Cardiac muscle cell (in vitro differentiated cells and primary cell): ENCODE results near the gene GTF3C5. TPM values are rescaled to one million over a fixed set of nuclear protein-coding genes. Genes with fewer than 3 reads are reported as not detected.

Experiments used
- DNase-seq, 2 donors: peaks; one replicate each; pipeline versions ENCODE4 v3.0.0 to v3.0.0-alpha.2; 2010 to 2017; ENCODE audit warnings: low read depth in 1 of 2, low spot score in 1 of 2
- H3K27ac ChIP-seq: fragments of 200-600 bp; sonication (generic); 2 replicates; pipeline ENCODE4 v1.5.1; 2016
- H3K27me3 ChIP-seq: fragments of 200-600 bp; sonication (generic); 2 replicates; pipeline ENCODE4 v1.6.0; 2016; ENCODE audit warnings: control low read depth
- H3K36me3 ChIP-seq: fragments of 200-600 bp; sonication (generic); 2 replicates; pipeline ENCODE4 v1.5.1; 2016; ENCODE audit warnings: control low read depth
- H3K4me1 ChIP-seq: fragments of 200-600 bp; sonication (generic); 2 replicates; pipeline ENCODE4 v1.8.1; 2017; ENCODE audit warnings: low read depth, mild to moderate bottlenecking, mixed run types
- H3K4me3 ChIP-seq: fragments of 200-600 bp; sonication (generic); 2 replicates; pipeline ENCODE4 v1.5.1; 2016; ENCODE audit warnings: mild to moderate bottlenecking
- H3K9me3 ChIP-seq: fragments of 200-600 bp; sonication (generic); 2 replicates; pipeline ENCODE4 v1.5.1; 2017; ENCODE audit warnings: low read depth, mild to moderate bottlenecking, control low read depth
- CTCF ChIP-seq: IDR thresholded peaks from 2 replicates; pipeline ENCODE4 v1.5.1; 2012; ENCODE audit warnings: low read depth, mild to moderate bottlenecking, low read length
- polyA plus RNA-seq: library from polyadenylated mRNA; unstranded; fragments of >200 nt; fragmentation: Nextera tagmentation; extraction: Ambion mirVana; gene quantifications from 2 replicates; pipeline ENCODE4 v1.2.1, GENCODE V29; 2016
- total RNA-seq: library from RNA; depleted of rRNA; stranded (reverse); fragments of >200 nt; gene quantifications from 2 replicates; pipeline ENCODE4 v1.2.3, GENCODE V29; 2016

GTF3C5 gene, protein sequence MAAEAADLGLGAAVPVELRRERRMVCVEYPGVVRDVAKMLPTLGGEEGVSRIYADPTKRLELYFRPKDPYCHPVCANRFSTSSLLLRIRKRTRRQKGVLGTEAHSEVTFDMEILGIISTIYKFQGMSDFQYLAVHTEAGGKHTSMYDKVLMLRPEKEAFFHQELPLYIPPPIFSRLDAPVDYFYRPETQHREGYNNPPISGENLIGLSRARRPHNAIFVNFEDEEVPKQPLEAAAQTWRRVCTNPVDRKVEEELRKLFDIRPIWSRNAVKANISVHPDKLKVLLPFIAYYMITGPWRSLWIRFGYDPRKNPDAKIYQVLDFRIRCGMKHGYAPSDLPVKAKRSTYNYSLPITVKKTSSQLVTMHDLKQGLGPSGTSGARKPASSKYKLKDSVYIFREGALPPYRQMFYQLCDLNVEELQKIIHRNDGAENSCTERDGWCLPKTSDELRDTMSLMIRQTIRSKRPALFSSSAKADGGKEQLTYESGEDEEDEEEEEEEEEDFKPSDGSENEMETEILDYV
- total RNA-seq (83.5 and 99.5 TPM in 2 replicates), polyA plus RNA-seq (81.5 and 84.0 TPM in 2 replicates)

DNA sequence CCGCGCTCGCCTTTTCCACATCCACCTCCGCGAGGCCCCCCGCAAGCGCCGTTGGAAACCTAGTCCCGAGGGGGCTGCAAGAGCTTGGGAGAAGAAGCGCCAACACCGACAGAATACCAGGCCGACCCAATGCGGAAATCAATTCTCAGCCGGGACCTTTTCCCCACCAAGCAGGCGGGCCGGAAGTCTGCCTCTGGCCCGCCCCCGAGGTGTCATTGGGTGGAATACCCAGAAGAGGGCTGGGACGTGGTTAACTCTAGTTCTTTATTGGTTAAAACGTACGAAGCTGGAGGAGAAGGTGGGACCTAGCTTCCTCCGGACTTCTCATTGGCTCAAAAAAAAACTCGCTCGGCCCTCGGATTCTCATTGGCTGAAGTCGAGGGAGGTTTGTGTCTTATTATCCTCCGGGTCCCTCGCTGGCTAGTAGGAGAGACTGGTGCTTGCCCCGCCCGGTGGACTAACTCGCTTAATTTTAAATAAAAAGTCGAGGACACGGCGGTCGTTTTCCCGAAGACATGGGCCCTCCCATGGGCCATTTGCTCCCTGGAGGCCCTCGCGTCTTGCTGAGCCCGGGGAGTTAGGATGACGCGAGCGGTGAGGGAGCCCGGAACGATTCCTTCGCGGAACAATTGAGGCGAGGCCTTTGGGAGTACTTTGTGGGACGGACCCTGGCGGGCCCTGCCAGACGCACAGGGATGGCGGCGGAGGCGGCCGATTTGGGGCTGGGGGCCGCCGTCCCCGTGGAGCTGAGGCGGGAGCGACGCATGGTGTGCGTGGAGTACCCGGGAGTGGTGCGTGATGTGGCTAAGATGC lies at the start of gene GTF3C5:
GTF3C5 (plus strand) TSS at position 681 of the 813 bp plus-strand sequence; CDS start at position 696, 15 bp downstream.
- TF ChIP-seq CTCF, result no peak

GRCh38 chr9:132982458-132982857 lies 48.3 kb upstream of the GTF3C5 start:
- H3K9me3 ChIP-seq, result no peaks in the 10 kb centered on the region
- DNase-seq, result no peak
- no peaks in the 10 kb centered on the region for H3K36me3 ChIP-seq
- no peak for TF ChIP-seq CTCF
- no peak overlapping the region for H3K4me3 ChIP-seq
- H3K27ac ChIP-seq, result no peak overlapping the region
- peaks cover 5% of the 10 kb centered on the region for H3K4me1 ChIP-seq
- H3K27me3 ChIP-seq, result peaks cover 38% of the 10 kb centered on the region

More for the DNA sequence above, at the start of gene GTF3C5:
- Histone ChIP-seq H3K9me3 (no peaks in the 10 kb centered on the region), H3K4me3 (peak within 1 kb of the TSS; percentile 63), H3K27me3 (no peaks in the 10 kb centered on the region), H3K36me3 (no peaks in the 10 kb centered on the region), H3K4me1 (peaks cover 7% of the 10 kb centered on the region), H3K27ac (peak within 1 kb of the TSS; percentile 88)
- peak; percentile 98 to 99 for DNase-seq

DNA sequence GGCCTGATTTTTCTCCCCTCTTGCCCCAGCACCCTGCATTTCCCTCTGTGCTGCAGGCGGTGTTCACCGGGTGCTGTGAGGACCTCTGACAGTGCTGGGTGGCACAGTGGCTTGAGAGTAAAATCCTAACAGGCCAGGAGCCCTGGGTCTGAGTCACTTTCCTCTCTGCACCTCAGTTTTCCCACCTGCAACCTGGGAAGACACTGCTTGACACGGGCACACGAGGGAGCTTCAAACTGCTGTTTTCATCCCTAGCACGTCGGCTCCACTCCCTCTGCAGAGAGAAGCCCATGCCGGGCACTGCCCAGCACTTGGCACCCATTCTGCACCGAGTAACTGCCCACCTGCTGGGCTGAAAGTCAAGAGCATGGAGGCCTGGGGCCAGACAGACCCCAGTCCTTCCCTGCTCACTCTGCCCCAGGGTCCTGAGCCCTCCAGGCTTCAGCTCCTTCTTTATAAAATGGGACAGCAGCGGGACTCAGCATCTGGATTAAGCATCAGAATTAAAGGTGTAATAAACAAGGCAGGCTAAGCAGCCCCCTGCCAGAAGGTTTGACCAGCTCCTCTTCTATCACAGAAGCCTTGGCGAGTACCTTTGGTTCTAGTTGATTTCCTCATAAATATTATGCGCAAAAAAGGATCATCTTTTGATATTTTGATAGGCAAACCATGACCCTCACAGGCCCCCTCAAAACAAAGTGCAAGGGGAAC lies 47.2 kb upstream of the GTF3C5 start:
- no peak for DNase-seq
- H3K27me3 ChIP-seq, result peaks cover 27% of the 10 kb centered on the region

DNA sequence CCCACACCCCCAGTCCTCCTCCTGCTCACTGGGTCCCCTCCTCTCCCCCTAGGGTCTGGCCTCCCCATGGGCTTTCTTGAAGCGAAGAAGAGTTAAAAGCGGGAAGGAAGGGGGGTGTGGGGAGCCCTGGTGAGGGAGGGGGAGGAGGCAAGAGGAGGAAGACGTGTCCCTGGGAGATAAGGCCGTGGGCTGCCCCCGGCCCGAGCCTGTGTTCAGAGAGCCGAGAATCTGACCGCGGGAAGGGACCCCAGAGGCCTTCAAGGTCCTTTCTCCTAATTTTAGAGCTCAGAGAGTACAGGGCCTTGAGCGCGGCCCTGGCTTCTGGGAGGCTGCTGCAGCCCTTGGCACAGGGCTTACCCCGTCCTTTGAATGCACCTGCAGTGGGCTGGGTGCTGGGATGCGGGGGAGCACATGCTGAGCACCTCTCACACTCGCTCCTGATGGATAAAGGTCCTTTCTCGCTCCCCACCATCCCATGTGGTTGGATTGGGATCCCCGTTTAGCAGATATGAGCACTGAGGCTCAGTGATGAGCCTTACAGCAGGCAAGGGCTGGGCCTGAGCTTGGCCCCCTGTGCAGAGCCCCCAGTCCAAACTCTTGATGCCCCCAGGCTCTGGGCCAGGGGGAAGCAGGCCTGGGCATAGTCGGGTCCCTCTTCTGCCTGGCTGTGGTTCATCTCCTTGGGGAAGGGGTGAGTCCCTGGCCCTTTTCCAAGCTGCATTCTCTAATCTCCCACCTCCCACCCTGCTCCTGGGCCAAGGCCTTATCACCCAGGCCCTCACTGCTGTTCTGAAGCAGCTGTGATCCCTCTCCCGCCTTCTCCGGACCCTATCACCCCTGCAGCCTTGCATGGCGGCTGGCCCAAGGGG lies 46.4 kb upstream of the GTF3C5 start:
- H3K4me1 ChIP-seq, result peaks cover 5% of the 10 kb centered on the region
- no peaks in the 10 kb centered on the region for H3K36me3 ChIP-seq
- peaks cover 19% of the 10 kb centered on the region for H3K27me3 ChIP-seq
- H3K4me3 ChIP-seq, result no peak overlapping the region
- H3K27ac ChIP-seq, result no peak overlapping the region
- H3K9me3 ChIP-seq, result no peaks in the 10 kb centered on the region
- no peak for TF ChIP-seq CTCF
- DNase-seq, result no peak

More for the DNA sequence above, 47.2 kb upstream of the GTF3C5 start:
- no peak overlapping the region for H3K4me3 ChIP-seq
- no peak overlapping the region for H3K27ac ChIP-seq
- peaks cover 5% of the 10 kb centered on the region for H3K4me1 ChIP-seq
- H3K36me3 ChIP-seq, result no peaks in the 10 kb centered on the region
- TF ChIP-seq CTCF, result no peak
- no peaks in the 10 kb centered on the region for H3K9me3 ChIP-seq

DNA sequence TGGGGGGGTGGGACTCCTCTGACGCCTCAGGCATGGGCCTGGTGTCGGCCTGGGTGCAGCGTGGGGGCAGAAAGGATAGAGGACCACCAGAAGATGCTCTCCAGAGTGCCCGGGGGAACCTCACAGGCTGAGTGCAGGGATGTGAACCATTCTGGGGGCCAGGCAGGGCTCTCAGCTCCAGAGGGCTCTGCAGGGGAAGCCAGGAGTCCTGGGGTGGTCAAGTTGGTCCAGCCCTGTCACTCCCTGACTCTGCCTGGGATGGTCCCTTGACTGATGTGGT lies 45.8 kb upstream of the GTF3C5 start:
- Histone ChIP-seq H3K9me3 (no peaks in the 10 kb centered on the region), H3K27me3 (peaks cover 13% of the 10 kb centered on the region), H3K27ac (no peak overlapping the region), H3K36me3 (no peaks in the 10 kb centered on the region), H3K4me1 (peaks cover 5% of the 10 kb centered on the region), H3K4me3 (no peak overlapping the region)
- TF ChIP-seq CTCF, result no peak
- no peak for DNase-seq
